Coronary artery (tissue), 2 donors: ENCODE results near the gene ZIC2.

ENCODE experiments used
- DNase-seq: peaks from one replicate; pipeline ENCODE4 v3.0.0-alpha.2; 2017; ENCODE audit warnings: low spot score
- H3K27ac ChIP-seq, 2 donors: fragments of 200-600 bp; sonication (generic); one replicate each; pipeline ENCODE4 v1.5.1; 2016 to 2019
- H3K4me3 ChIP-seq: fragments of 200-600 bp; sonication (generic); 2 replicates; pipeline ENCODE4 v1.5.1; 2016; ENCODE audit warnings: mild to moderate bottlenecking, moderate library complexity
- CTCF ChIP-seq: fragments of 200-600 bp; sonication (generic); IDR thresholded peaks from one replicate; pipeline ENCODE4 v1.5.1; 2019; ENCODE audit warnings: antibody characterized with exemption

The ZIC2 gene

GRCh38 chr13:99975626-99976025 is 6.0 kb upstream of the ZIC2 start:
- Histone ChIP-seq H3K4me3 (no peak overlapping the region), H3K27ac (no peak overlapping the region)
- no peak for TF ChIP-seq CTCF
- DNase-seq, result no peak

- TF ChIP-seq CTCF, result no peak
- no peak overlapping the region for H3K4me3 ChIP-seq
- H3K27ac ChIP-seq, result no peak overlapping the region
- no peak for DNase-seq
These were observed 5.0 kb upstream of the ZIC2 start for GRCh38 chr13:99976575-99976974.

- Histone ChIP-seq H3K4me3 (no peak overlapping the region), H3K27ac (no peak overlapping the region)
- TF ChIP-seq CTCF, result no peak
- no peak for DNase-seq
These were observed 4.2 kb upstream of the ZIC2 start for GRCh38 chr13:99977334-99977911.

- Histone ChIP-seq H3K27ac (no peak overlapping the region), H3K4me3 (no peak overlapping the region)
- no peak for TF ChIP-seq CTCF
- no peak for DNase-seq
These were observed 3.4 kb upstream of the ZIC2 start for GRCh38 chr13:99977912-99978798.

GRCh38 chr13:99978799-99979452 is 2.7 kb upstream of the ZIC2 start:
- Histone ChIP-seq H3K4me3 (no peak overlapping the region), H3K27ac (no peak overlapping the region)
- TF ChIP-seq CTCF, result no peak
- DNase-seq, result no peak

- no peak for DNase-seq
- Histone ChIP-seq H3K4me3 (peak overlapping the region; percentile 77), H3K27ac (no peak overlapping the region)
- TF ChIP-seq CTCF, result no peak
These were observed 2.0 kb upstream of the ZIC2 start for GRCh38 chr13:99979453-99980200.
